ENCODE results near the gene HNRNPK.

DNA sequence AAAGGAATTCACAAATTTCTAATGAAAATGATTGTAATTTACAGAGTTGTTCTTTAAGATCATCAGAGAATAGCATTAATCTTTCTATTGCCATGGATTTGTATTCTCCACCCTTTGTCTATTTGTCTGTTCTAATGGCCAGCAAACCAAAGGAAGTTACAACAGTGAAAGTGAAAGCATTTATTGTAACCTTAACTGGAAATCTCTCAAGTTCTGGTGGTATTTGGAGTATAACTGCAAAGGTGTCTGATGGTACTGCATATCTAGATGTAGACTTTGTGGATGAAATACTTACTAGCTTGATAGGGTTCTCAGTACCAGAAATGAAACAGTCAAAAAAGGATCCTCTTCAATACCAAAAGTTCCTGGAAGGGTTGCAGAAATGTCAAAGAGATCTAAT, 22.3 kb upstream of the HNRNPK start:
- TF ChIP-seq MXI1 (IDR thresholded peaks at IDR 0.05; ENCODE audit: borderline replicate concordance, low read depth, low read length) (no peak), BHLHE40 (IDR thresholded peaks at IDR 0.05; ENCODE audit: low read depth, low read length) (no peak), CHD1 (IDR thresholded peaks at IDR 0.05; ENCODE audit: low read depth, low read length) (no peak), POLR2A (IDR thresholded peaks at IDR 0.05; ENCODE audit: low read depth, low read length) (no peak), FOS (IDR thresholded peaks at IDR 0.05; ENCODE audit: low read depth, low read length) (no peak)
- TF ChIP-seq, protein P1, sequence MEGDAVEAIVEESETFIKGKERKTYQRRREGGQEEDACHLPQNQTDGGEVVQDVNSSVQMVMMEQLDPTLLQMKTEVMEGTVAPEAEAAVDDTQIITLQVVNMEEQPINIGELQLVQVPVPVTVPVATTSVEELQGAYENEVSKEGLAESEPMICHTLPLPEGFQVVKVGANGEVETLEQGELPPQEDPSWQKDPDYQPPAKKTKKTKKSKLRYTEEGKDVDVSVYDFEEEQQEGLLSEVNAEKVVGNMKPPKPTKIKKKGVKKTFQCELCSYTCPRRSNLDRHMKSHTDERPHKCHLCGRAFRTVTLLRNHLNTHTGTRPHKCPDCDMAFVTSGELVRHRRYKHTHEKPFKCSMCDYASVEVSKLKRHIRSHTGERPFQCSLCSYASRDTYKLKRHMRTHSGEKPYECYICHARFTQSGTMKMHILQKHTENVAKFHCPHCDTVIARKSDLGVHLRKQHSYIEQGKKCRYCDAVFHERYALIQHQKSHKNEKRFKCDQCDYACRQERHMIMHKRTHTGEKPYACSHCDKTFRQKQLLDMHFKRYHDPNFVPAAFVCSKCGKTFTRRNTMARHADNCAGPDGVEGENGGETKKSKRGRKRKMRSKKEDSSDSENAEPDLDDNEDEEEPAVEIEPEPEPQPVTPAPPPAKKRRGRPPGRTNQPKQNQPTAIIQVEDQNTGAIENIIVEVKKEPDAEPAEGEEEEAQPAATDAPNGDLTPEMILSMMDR (conservative IDR thresholded peaks at IDR 0.05; ENCODE audit: low read depth, low read length) = no peak

Measured in IMR-90 (cell line).